Thyroid gland (tissue), 4 donors: ENCODE results near the gene PDPK1.

Source experiments
- POLR2A ChIP-seq, 2 donors: fragments of 450-650 bp; IDR thresholded peaks; one replicate each; pipeline ENCODE4 v1.6.1; 2017; ENCODE audit warnings: antibody characterized with exemption in 2 of 2, mild to moderate bottlenecking in 2 of 2, moderate library complexity in 1 of 2
- TF ChIP-seq, protein P1 (sequence below), 6 experiments: fragments of 200-600 bp in 3 of 6; fragments of 450-650 bp in 3 of 6; sonication (generic) in 3 of 6; IDR thresholded peaks; one replicate each; pipeline ENCODE4 v1.5.1; 2016 to 2019; ENCODE audit warnings: antibody characterized with exemption in 6 of 6, mild to moderate bottlenecking in 2 of 6, inconsistent platforms in 1 of 6, moderate library complexity in 1 of 6

- TF ChIP-seq, protein P1, sequence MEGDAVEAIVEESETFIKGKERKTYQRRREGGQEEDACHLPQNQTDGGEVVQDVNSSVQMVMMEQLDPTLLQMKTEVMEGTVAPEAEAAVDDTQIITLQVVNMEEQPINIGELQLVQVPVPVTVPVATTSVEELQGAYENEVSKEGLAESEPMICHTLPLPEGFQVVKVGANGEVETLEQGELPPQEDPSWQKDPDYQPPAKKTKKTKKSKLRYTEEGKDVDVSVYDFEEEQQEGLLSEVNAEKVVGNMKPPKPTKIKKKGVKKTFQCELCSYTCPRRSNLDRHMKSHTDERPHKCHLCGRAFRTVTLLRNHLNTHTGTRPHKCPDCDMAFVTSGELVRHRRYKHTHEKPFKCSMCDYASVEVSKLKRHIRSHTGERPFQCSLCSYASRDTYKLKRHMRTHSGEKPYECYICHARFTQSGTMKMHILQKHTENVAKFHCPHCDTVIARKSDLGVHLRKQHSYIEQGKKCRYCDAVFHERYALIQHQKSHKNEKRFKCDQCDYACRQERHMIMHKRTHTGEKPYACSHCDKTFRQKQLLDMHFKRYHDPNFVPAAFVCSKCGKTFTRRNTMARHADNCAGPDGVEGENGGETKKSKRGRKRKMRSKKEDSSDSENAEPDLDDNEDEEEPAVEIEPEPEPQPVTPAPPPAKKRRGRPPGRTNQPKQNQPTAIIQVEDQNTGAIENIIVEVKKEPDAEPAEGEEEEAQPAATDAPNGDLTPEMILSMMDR (IDR thresholded peaks at IDR 0.05): no peak
- no peak for TF ChIP-seq POLR2A (IDR thresholded peaks at IDR 0.05)
Measured at GRCh38 chr16:2598133-2598641, 60.4 kb downstream of the PDPK1 start.
